IMR-90 (cell line): Measurements from ENCODE around the gene POLR1E. TPM values are rescaled to one million over a fixed set of nuclear protein-coding genes. Genes with fewer than 3 reads are reported as not detected.
A peak's percentile ranks its signal among the peaks of the same experiment; 100 is the strongest.

Source experiments
- ATAC-seq: fragments of 200-7000 bp; cut with Tn5 transposase; 2 replicates; pipeline ENCODE4 v1.9.1; 2020; ENCODE audit warnings: low read depth, mild to moderate bottlenecking, moderate library complexity
- BruUV-seq: library from RNA; stranded (reverse); fragments of 400-500 nt; replicated peaks from 2 replicates; lab custom pipeline; 2021; lab: Mats Ljungman, UMichigan
- CTCF ChIA-PET: fragments of 300-600 bp; formaldehyde crosslinking; extraction: SDS; loops from one replicate; lab custom pipeline; 2021; ENCODE audit warnings: antibody characterized with exemption; lab: Yijun Ruan, JAX
- POLR2A ChIA-PET: fragments of 300-600 bp; sonication (Branson Sonifier 250); formaldehyde crosslinking; loops from one replicate; lab custom pipeline; 2022; ENCODE audit warnings: antibody characterized with exemption; ENCODE audit not compliant: unreplicated experiment; lab: Charles Lee
- DNase-seq: peaks from one replicate; pipeline ENCODE4 v3.0.0; 2013
- H2AFZ ChIP-seq: replicated peaks from 2 replicates; pipeline ENCODE3; 2013; ENCODE audit warnings: low read length, mild to moderate bottlenecking; ENCODE audit not compliant: poor library complexity
- H2AK5ac ChIP-seq: 2 replicates; pipeline ENCODE4 v1.6.1; 2013; ENCODE audit warnings: low read depth, low read length, inconsistent platforms
- H2AK9ac ChIP-seq: replicated peaks from 2 replicates; pipeline ENCODE3; 2013; ENCODE audit warnings: mild to moderate bottlenecking, low read depth, low read length, moderate library complexity; ENCODE audit not compliant: poor library complexity
- H2BK120ac ChIP-seq: 2 replicates; pipeline ENCODE4 v1.6.1; 2013; ENCODE audit warnings: low read depth, low read length, inconsistent platforms
- H2BK15ac ChIP-seq: 3 replicates; pipeline ENCODE4 v1.6.1; 2013; ENCODE audit warnings: low read depth, low read length, inconsistent platforms
- H2BK20ac ChIP-seq: 2 replicates; pipeline ENCODE4 v1.6.1; 2013; ENCODE audit warnings: low read depth, mild to moderate bottlenecking, inconsistent platforms, low read length, moderate library complexity
- H2BK5ac ChIP-seq: 2 replicates; pipeline ENCODE4 v1.6.1; 2013; ENCODE audit warnings: mild to moderate bottlenecking, low read depth, low read length, inconsistent platforms; ENCODE audit not compliant: poor library complexity, severe bottlenecking
- H3K14ac ChIP-seq: replicated peaks from 2 replicates; pipeline ENCODE4 v1.6.1; 2013; ENCODE audit warnings: low read depth, low read length, inconsistent platforms
- H3K18ac ChIP-seq: 2 replicates; pipeline ENCODE4 v1.6.1; 2013; ENCODE audit warnings: low read depth, low read length, control low read depth
- H3K23ac ChIP-seq: 2 replicates; pipeline ENCODE4 v1.6.1; 2013; ENCODE audit warnings: low read depth, low read length, inconsistent platforms
- H3K27ac ChIP-seq: 2 replicates; pipeline ENCODE4 v1.5.1; 2013; ENCODE audit warnings: mild to moderate bottlenecking, control low read depth, low read length; ENCODE audit not compliant: insufficient read depth
- H3K27me3 ChIP-seq: 2 replicates; pipeline ENCODE4 v1.6.1; 2013; ENCODE audit warnings: low read length; ENCODE audit not compliant: control insufficient read depth, insufficient read depth
- H3K36me3 ChIP-seq: 2 replicates; pipeline ENCODE4 v1.6.1; 2013; ENCODE audit warnings: low read length, mixed read lengths; ENCODE audit not compliant: control insufficient read depth, insufficient read depth
- H3K4ac ChIP-seq: 2 replicates; pipeline ENCODE4 v1.6.1; 2013; ENCODE audit warnings: low read depth, low read length, inconsistent platforms
- H3K4me1 ChIP-seq: 2 replicates; pipeline ENCODE4 v1.6.1; 2013; ENCODE audit warnings: low read length, mixed read lengths; ENCODE audit not compliant: control insufficient read depth, insufficient read depth
- H3K4me2 ChIP-seq: 2 replicates; pipeline ENCODE4 v1.6.1; 2013; ENCODE audit warnings: low read depth, mild to moderate bottlenecking, control low read depth, low read length, moderate library complexity
- H3K4me3 ChIP-seq: 2 replicates; pipeline ENCODE4 v1.5.1; 2013; ENCODE audit warnings: low read depth, mild to moderate bottlenecking, control low read depth, low read length, moderate library complexity; ENCODE audit not compliant: insufficient read depth
- H3K56ac ChIP-seq: 2 replicates; pipeline ENCODE4 v1.6.1; 2013; ENCODE audit warnings: low read length, inconsistent platforms; ENCODE audit not compliant: insufficient read depth; ENCODE audit errors: extremely low read depth
- H3K79me1 ChIP-seq, 2 experiments: 2 replicates each; pipeline ENCODE4 v1.6.1; 2013; ENCODE audit warnings: low read length in 2 of 2, inconsistent platforms in 1 of 2, low read depth in 1 of 2
- H3K9ac ChIP-seq: 2 replicates; pipeline ENCODE4 v1.6.1; 2013; ENCODE audit warnings: low read depth, low read length, control low read depth
- H3K9me1 ChIP-seq: 2 replicates; pipeline ENCODE4 v1.6.1; 2013; ENCODE audit warnings: low read length, inconsistent platforms; ENCODE audit not compliant: insufficient read depth
- H3K9me3 ChIP-seq: 2 replicates; pipeline ENCODE4 v1.6.1; 2013; ENCODE audit warnings: low read length; ENCODE audit not compliant: control insufficient read depth, insufficient read depth
- H4K20me1 ChIP-seq: 2 replicates; pipeline ENCODE4 v1.6.1; 2013; ENCODE audit warnings: low read length, inconsistent platforms; ENCODE audit not compliant: insufficient read depth
- H4K5ac ChIP-seq: 2 replicates; pipeline ENCODE4 v1.6.1; 2013; ENCODE audit warnings: mild to moderate bottlenecking, low read depth, low read length, control low read depth
- H4K8ac ChIP-seq, 2 experiments: 2 replicates each; pipeline ENCODE4 v1.6.1; 2013; ENCODE audit warnings: low read depth in 2 of 2, low read length in 2 of 2, control low read depth in 1 of 2, inconsistent platforms in 1 of 2
- H4K91ac ChIP-seq: 2 replicates; pipeline ENCODE4 v1.6.1; 2013; ENCODE audit warnings: low read depth, low read length, inconsistent platforms; ENCODE audit not compliant: insufficient read depth
- MAFK ChIP-seq: IDR thresholded peaks from 2 replicates; pipeline ENCODE4 v1.6.1; 2012; ENCODE audit warnings: low read depth, low read length, improper control_type of control experiment
- MAZ ChIP-seq: IDR thresholded peaks from 2 replicates; pipeline ENCODE4 v1.6.1; 2012; ENCODE audit warnings: low read depth, mild to moderate bottlenecking, low read length, improper control_type of control experiment, moderate library complexity, borderline replicate concordance
- WGBS, 2 experiments: methylation state at CpG; one replicate each; pipeline versions ENCODE4 v1.1.5 to v1.1.7; 2013; ENCODE audit warnings: missing lambda C conversion rate in 2 of 2; ENCODE audit not compliant: insufficient read length in 1 of 2; ENCODE audit errors: extremely low coverage in 2 of 2; 5-methylcytosine and 5-hydroxymethylcytosine counted together
- dilution Hi-C: fragments of 300-500 bp; cut with HindIII; formaldehyde crosslinking; loops from one replicate; pipeline ENCODE4 v1.14.3; 2018; ENCODE audit warnings: low sequenced_read_pairs; ENCODE audit not compliant: unreplicated experiment
- in situ Hi-C: fragments of 300-500 bp; cut with MboI; formaldehyde crosslinking; loops from 3 replicates; pipeline ENCODE4 v1.14.3; 2019; ENCODE audit warnings: low sequenced_read_pairs, inconsistent platforms, mixed read lengths
- intact Hi-C: fragments of 100-400 bp; cut with micrococcal nuclease; formaldehyde crosslinking; loops from 2 replicates; pipeline ENCODE4 v1.10.0; 2022
- polyA plus RNA-seq, 3 experiments: library from polyadenylated mRNA; depleted of rRNA; stranded (reverse); fragments of >200 nt; gene quantifications; 2 replicates each; pipeline ENCODE4 v1.2.3, GENCODE V29; 2012; ENCODE audit warnings: low replicate concordance in 1 of 3
- total RNA-seq: library from RNA; depleted of rRNA; stranded (reverse); fragments of >200 nt; gene quantifications from 2 replicates; pipeline ENCODE4 v1.2.3, GENCODE V29; 2012

Gene POLR1E
- total and polyA plus RNA-seq, 2 of the 4 experiments (the other 2 are of a cell fraction), result 48.0 to 71.9 TPM

- H4K5ac ChIP-seq, result no peak overlapping the region
- in situ Hi-C loops (no loop called here), dilution Hi-C loops (no loop called here), intact Hi-C loops (no loop called here)
- H3K4me3 ChIP-seq, result no peak overlapping the region
- H2AK5ac ChIP-seq, result no peak overlapping the region
- no CpG with 5 or more reads among the region's 12 CpGs for WGBS, 2 experiments
- POLR2A ChIA-PET, result no interaction called here
- no peak overlapping the region for H3K18ac ChIP-seq
- peaks cover 36 to 86% of the 10 kb centered on the region in 2 experiments for H3K79me1 ChIP-seq
- no peak overlapping the region for H3K27ac ChIP-seq
- DNase-seq (no peak), ATAC-seq (no peak)
- H3K36me3 ChIP-seq, result peaks cover 4% of the 10 kb centered on the region
- H2BK120ac ChIP-seq, result no peak overlapping the region
- H2BK5ac ChIP-seq, result no peak overlapping the region
- peaks cover 19% of the 10 kb centered on the region for H3K4me1 ChIP-seq
- H3K9ac ChIP-seq, result no peak overlapping the region
- H4K91ac ChIP-seq, result no peak overlapping the region
- TF ChIP-seq MAFK (peak; percentile 59; the same call in 1 of the 2 replicates), MAZ (no peak)
- H2AK9ac ChIP-seq, result no peak overlapping the region
- H2AFZ ChIP-seq, result no peak overlapping the region
- no peak overlapping the region for H3K14ac ChIP-seq
- no peak overlapping the region for H2BK15ac ChIP-seq
- no peak overlapping the region for H3K23ac ChIP-seq
- H4K8ac ChIP-seq, result no peak overlapping the region
- H3K56ac ChIP-seq, result no peak overlapping the region
- peaks cover 45% of the 10 kb centered on the region for H4K20me1 ChIP-seq
- H3K4me2 ChIP-seq, result no peak overlapping the region
- CTCF ChIA-PET, result no interaction called here
- no TSS peak for BruUV-seq
- H3K9me3 ChIP-seq, result no peaks in the 10 kb centered on the region
- no peak overlapping the region for H2BK20ac ChIP-seq
- no peaks in the 10 kb centered on the region for H3K27me3 ChIP-seq
- no peak overlapping the region for H3K4ac ChIP-seq
- H3K9me1 ChIP-seq, result peaks cover 14% of the 10 kb centered on the region
Measured at GRCh38 chr9:37449862-37450632, 35.7 kb upstream of the POLR1E start.
